Glomerular visceral epithelial cell (primary cell): ENCODE results near the gene ZNF552.

Experiments used
- DNase-seq: peaks from one replicate; pipeline ENCODE4 v3.0.0-alpha.2; 2016; ENCODE audit errors: extremely low spot score

ZNF552 gene

GRCh38 chr19:57776764-57777296, 37.9 kb downstream of the ZNF552 start:
- DNase-seq = no peak

- DNase-seq = no peak
These were observed 41.2 kb downstream of the ZNF552 start for GRCh38 chr19:57773488-57773887.

- no peak for DNase-seq
These were observed 43.3 kb downstream of the ZNF552 start for GRCh38 chr19:57771417-57771816.

DNA sequence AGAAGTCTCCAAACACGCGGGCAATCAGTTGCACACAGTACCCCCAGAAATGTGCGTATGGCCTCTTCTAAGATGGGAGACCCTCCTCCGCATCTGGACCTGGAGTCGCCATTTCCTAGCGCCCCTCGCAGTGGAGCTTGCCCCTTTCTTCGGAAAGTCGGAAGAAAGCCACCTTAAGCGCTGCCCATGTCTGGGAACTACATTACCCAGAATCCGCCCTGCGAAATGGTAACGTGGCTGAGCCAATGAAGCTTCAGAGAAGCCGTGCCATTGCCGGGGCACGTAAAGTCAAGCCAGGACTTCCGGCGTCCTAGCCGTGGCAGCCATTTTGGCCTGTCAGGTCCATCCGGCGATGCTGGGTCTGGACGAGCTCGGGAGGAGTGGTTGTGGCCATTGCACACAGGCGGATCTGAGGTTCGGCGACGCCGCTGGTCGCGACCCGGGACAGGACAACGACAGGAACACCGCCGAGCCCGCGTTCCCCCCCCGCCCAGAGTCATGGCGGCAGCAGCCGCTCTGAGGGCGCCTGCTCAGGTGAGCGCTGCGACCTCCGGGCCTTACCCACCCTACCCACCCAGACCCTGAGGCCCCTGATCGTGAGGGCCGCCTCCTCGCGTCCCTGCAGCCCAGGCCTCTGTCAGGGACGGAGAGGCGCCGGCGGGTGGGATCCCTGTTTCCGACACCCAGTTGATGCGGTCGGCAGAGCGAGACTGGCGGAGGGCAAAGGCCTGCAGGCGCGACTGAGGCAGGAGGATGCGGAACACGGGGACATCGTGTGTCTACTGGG, 45.2 kb downstream of the ZNF552 start, which contains the start of gene ZNF586:
TSS of gene ZNF586 (plus strand) at position 332 of the 787 bp plus-strand sequence. CDS start at position 499, 167 bp downstream.
- peak; percentile 91 for DNase-seq

GRCh38 chr19:57759096-57759495, 55.6 kb downstream of the ZNF552 start:
- no peak for DNase-seq

GRCh38 chr19:57757941-57758340, 56.8 kb downstream of the ZNF552 start:
- no peak for DNase-seq
